Measurements from ENCODE around the gene ANKS1B.

ANKS1B gene

DNA sequence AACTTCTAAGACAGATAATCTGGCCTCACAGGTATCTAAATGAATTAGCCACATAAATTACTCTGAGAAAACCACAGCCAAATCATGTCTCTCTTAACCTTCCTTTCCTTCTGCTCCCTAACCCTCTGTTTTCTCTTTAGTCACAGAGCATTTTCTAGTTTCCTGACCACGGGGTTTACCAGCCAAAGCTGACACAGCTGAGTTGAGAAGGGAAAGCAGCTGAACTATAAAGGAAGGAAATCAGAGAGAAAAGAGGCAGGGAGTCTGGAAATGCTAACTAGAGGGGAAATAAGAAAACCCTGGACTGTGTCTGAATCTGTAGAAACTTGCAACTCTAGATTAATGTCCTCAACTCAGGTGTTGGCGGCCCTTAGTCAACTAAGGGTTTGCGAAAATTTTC, 24.4 kb downstream of the ANKS1B start:
- DNase-seq (ENCODE audit: low spot score) = no peak

DNA sequence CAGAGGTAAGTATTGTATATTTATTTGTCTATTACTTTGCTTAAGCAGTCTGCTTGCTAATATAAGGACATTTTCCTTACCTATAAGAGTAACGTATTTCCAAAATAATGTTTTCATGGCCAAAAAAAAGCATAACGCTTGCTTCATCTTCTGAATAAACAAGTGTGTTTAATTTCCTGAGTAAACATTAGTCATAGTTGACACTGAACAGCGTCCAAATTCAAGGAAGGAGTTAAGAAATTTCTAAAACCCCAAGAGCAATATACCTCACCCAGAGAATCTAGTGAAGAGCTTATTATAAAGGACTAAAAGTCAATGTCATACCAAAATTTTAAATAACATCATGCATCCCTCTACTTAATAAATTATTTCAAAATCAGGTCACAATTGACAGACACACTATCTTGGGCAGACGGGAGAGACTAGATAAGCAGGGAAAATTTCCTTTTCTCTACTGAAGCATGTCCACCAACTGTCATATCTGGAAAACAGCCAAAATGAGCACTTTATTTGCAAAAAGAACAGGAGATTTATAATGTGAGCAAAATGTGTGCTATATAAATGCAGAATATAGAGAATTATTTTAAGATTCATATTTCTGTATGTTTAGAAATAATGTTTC, 25.1 kb downstream of the ANKS1B start:
- no peak for DNase-seq (ENCODE audit: low spot score)

DNA sequence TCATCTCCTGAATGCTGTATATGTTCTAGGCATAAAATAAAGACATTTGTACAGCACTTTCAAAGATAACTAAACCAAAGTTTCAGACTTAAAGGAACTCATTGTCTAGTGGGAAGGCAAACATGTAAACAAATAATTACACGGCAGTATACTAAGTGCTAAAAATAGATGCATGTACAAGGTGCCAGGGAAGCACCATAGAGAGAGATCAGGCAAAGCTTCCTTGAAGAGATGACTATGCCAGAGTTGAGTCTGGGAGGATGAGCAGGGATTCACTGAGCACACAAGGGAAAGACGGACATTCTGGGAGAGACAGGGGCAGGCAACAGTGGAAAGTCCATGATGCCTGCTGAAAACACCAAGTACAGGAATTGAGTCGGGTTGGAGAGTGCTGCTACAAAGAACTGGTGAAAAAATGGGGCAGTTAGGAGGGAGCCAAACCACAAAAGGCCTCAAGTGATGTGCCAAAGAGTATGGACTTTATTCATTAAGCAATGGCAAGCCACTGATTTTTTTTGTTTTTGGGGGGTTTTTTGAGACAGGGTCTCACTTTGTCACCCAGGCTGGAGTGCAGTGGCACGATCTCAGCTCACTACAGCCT, 26.8 kb downstream of the ANKS1B start:
- DNase-seq (ENCODE audit: low spot score) = no peak

DNA sequence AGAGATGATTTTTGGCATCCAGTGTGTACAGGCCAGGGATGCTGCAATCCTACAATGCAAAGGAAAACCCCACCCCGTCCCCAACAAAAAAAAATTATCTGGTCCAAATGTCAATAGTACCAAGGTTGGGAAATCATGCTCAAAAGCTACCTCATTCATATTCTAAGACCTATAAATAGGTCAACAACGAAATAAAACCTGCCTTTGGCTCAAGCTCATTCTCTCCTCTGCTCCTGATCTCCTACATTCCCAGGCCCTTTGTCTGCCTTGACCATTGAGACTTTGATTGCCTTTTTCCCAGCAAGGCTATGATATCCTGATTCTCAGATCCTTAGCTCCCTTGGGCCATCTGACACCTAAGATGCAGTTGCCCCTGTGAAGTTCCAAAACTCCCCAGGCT, 30.0 kb downstream of the ANKS1B start:
- DNase-seq (ENCODE audit: low spot score) = no peak

DNA sequence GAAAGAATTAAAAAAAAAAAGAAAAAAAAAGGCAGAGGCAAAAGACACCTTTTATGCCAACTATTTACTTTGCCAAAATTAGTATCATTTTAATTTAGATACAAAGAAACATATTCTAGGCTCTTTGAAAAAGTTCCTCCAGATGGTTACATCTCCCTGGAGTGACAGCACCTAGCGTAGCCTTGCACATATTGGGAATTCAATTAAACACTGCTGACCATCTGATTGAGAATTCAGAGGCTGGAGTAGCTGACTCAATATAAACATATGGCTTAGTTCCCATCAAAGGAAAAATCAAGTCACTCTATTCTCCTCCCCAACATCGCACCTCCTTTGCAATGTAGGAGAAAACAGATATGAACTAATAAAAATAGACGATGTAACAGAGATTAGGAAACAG, 36.4 kb downstream of the ANKS1B start:
- DNase-seq (ENCODE audit: low spot score) = no peak

DNA sequence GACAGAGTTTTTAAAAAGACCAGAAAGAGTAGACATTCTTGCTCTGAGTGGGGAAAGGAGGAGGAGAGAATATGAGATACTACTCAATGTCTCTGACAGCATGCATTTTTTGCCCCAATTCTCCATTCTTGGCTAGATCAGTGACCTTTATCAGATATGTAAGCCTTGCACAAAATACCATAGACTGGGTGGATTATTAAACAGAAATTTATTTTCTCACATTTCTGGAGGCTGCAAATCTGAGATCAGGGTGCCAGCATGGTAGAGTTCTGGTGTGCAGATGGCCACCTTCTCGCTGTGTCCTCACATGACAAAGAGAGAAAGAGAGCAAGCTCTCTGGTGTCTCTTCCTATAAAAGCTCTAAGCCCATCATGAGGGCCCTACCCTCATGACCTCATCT, 38.6 kb downstream of the ANKS1B start:
- DNase-seq (ENCODE audit: low spot score) = no peak

DNA sequence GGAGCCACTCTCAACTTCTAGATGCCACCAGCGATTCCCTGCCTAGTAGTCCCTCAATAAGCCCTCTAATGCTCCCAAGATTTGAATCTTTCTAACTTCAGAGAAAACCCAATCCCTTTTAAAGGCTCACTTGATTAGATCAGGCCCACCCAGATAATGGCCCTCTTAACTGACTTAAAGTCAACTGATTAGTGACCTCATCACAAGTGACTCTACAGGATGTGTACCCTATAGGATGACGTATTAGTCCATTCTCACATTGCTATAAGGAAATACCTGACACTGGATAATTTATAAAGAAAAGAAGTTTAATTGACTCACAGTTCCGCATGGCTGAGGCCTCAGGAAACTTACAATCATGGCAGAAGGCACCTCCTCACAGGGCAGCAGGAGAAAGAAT, 49.1 kb downstream of the ANKS1B start:
- DNase-seq (ENCODE audit: low spot score) = no peak

DNA sequence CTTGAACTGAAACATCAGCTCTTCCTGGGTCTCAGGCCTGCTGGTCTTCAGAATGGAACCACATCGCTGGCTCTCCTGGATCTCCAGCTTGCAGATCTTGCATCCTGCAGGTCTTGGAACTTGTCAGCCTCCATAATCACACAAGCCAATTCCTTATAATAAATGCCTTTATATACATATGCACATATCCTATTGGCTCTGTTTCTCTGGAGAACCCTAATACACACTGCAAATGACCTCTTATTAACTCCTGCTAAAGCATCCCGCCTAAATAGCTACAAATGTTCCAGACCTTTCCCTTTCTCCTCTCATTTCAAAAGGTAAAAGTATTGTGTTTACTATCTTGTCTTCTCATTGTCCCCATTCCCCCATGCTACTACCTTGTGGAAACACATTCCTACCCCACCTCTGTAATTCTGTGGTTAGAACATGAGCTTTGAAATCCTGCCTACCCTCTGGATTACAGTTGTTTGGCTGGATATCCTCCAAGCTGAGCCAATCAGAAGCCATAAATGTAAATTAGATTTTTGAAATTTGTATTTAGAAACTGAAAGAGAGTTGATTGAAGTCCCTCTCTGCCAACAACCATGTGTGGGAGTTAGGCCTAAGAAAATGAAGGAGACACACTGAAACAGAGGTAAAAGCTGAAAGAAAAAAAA, 58.1 kb downstream of the ANKS1B start:
- no peak for DNase-seq (ENCODE audit: low spot score)

DNA sequence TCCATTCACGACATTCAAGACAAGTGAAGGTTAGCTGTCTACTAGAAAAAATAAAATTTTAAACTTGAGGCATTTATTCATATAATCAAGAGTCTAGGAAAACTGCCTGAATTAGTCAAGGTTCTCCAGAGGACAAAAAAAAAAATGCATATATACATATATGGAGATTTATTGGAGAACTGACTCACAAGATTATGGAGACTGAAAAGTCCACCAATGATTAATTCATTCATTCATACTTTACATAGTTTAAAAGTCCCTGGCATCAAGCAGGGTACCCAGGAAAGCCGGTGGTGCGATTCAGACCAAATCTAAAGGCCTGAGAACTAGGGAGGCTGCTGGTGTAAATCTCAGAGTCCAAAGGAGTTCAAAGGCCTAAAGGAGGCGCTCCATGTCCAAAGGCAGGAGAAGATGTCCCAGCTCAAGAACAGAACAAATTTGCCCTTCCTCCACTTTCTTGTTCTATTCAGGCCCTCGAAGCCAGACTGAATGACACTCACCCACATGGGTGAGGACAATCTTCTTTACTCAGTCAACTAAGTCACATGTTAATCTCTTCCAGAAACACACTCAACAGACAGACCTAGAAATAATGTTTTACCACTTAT, 64.3 kb downstream of the ANKS1B start:
- DNase-seq (ENCODE audit: low spot score) = no peak

DNA sequence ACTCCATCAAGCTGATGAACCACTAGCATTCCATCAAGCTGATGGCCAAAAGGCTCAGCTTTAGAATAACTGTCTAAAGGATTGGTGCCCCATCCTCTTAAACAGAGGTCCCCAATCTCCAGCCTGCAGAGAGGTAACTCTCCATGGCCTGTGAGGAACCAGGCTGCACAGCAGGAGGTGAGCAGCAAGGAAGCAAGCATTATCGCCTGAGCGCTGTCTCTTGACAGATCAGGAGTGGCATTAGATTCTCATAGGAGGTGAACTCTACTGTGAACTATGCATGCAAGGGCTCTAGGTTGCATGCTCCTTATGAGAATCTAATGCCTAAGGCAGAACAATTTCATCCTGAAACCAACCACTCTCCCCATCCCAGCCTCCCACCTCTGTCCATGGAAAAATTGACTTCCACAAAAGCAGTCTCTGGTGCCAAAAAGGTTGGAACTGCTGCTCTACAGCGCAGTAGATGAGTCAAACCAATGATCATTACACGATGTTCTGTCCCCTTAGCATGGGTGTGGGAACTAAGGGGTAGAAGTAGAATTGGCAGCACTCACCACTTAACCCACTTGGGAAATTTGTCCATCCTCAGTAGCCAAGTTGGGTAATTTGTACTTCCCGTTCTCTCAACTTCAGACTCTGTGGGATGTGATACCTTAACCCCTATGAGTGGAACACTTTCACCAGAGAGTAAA, 66.9 kb downstream of the ANKS1B start:
- no peak for DNase-seq (ENCODE audit: low spot score)

DNA sequence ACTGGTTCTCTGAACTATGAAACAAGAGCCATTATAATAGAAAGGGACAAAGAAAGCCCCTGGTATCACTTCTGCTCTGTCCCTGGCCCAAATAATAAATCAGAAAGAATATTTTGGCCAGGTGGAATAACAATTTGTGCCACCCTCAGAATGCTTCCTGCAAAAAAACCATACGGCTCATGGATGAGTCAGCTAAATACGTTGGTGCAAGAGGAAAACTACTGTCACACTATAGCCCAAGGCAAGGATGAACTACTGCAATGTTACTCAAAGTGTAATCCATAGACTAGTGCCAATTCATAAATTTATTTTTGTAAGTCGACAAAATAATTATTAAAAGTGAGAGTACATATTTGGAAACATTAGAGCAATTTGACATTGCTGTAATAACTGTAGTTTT, 68.2 kb downstream of the ANKS1B start:
- DNase-seq (ENCODE audit: low spot score) = no peak

DNA sequence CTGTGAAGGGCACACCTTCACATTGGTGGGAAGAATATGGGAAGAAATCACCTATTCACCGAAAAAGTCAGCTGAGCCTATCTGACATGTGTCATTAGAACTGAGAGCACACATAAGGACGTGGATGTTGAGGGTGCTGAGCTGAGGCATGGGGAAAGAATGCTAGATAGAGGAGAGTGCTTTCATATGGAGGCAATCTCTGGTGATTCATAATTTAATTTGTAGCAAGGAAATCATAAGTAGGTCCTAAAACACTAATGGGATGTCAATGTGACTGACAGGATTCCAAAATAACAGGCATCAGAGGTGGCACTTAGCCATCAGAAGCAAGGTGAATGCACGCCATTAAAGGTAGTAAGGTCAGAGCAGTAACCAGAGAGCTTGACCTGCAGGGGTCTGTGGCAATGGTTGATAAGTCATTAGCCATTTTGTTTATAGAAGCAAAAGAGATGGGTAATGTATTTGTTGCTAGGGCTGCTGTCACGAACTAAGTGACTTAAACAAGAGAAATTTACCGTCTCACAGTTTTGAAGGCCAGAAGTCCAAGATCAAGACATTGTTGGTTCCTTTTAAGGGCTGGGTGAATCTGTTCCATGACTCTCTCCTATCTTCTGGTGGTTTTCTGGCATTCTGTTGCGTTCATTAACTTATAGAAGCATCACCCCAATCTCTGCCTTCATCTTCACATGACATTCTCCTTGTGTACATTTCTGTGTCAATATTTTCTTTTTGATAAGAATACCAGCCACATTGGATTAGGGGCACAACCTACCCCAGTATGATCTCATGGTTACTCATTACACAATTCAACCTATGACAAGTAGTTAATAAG, 69.3 kb downstream of the ANKS1B start:
- no peak for DNase-seq (ENCODE audit: low spot score)

DNA sequence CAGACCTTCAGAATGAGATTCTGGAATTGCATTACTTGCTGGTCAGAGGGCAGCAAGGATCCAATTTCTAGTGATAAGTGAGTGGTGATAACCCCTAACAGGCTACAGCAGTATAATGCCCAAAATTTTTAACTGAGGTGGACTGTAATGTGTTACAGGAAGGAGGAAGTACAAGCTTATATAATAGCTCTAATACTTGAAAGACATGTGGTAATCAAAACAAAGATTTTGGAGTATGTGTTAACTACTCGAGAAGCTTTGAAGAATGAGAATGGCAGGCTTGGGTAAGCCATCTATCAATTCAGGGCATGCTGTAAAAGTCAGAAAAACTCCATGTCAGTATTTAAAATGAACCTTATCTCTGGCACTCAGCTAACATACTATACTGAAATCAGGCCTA, 70.5 kb downstream of the ANKS1B start:
- DNase-seq (ENCODE audit: low spot score) = no peak

DNA sequence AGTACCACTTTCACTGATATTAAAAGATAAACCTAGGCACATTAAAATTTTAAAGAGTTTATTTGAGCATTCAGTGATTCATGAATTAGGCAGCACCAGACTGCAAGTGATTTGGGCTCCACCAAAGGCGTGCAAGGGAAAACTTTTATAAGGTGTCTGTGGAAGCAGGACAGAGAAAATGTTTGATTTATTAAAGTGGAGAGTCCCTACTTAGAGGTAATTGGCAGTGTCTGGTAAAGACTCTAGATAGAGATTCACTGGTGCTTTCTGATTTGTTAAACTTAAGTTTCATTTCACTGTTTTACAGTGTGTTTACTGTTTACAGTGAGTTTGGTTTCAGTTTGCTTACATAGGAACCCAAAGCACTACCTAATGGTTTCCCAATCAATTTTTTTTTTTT, 72.8 kb downstream of the ANKS1B start:
- DNase-seq (ENCODE audit: low spot score) = no peak

DNA sequence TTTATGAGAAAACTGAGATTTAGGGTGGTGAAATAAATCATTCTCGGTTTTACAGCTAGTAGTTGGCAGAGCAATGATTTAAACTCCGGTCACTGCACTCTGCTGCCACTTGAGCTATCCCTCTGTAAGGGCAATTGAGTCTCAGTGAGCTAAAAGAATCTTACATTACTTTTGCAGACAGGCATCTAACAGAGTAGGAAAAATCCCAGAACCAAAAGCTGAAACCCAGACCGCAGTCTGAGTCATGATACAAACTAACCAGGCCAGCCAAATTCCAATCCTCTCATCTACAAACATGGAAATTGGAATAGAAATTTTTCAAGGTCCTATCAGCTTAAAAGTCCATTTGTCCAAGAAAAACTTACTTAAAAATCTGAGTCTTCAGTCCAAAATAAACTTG, 73.7 kb downstream of the ANKS1B start:
- DNase-seq (ENCODE audit: low spot score) = no peak

DNA sequence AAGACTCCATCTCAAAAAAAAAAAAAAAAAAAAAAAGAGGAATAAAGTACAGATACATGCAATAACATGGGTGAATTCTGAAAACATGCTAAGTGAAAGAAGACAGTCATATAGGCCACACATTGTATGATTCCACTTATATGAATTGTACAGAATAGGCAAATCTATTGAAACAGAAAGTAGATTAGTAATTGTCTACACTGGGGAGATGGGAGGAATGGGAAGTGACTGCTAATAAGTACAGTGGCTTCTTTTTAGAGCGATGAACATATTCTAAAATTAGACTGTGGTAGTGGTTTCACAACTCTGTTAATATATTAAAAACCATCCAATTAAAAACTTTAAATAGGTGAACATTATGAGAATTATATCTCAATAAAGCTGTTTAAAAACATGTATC, 74.4 kb downstream of the ANKS1B start:
- no peak for DNase-seq (ENCODE audit: low spot score)

DNA sequence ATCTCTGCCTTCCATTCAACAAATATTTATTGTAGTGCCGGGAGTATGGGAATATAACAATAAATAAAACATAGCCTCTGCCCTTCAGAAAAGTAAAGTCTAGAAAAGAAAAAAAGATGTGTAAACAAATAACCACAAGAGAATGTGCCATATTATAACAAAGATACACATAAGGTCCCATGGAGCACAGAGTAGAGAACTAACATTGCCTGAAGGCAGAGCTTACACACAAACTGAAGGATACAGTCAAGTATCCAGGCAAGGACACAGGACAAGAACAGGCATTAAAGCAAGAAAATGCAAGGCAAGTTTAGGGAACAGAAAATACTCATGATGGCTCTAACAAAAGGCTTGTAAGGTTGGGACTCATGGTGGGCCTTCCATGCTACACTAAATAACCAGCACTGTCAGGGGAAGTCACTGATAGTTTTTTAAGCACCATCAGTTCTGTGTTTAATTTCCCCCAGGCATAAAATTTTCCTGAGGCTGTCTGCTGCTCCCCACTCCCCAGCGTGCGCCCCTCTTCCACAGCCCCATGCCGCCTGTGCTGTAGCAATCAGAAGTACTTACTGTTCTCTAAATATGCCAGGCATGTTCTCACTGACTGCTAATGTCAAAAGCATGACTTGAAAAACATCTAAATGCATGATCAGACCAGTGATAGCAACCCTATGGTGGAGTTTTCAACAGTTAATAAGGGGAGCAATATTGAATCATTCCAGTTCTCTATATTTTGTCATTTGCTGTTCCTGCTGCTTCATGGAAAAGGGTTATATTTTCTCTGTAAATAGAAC, 77.8 kb downstream of the ANKS1B start:
- DNase-seq (ENCODE audit: low spot score) = no peak

DNA sequence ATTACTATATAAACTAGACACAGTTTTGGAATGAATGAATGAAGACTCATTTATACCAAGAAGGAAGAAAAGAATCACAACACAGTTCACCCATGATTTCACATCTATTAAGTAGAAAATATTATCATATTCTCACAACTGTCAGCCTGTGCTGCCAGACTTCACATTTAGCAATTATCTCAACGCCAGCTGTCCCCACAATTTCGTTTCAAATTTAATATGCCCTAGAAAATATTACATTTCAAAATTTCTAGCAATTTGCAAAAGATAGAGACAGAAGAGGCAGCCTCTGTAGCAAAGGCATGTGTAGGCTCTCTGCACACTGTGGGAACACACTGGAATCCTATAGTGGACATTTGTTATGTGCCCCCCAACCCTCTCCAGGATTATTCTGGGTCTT, 83.6 kb downstream of the ANKS1B start:
- DNase-seq (ENCODE audit: low spot score) = no peak

DNA sequence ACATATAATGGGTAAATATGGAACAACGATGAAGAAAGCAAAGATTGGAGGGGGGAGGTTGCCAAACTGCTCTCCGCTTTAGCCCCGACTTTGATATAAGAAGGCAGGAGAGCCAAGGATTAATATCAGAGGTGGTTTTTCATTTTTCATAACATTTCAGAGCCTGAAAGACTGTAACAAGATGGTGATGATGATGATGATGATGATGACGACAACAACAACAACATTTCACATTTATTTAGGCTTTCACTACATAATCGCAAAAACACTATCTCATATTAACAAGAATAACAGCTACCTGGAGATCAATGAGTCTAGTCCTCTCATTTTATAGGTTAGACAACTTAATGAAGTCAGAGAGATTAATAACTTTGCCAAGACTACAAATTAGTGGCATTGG, 86.1 kb downstream of the ANKS1B start:
- DNase-seq (ENCODE audit: low spot score) = no peak

DNA sequence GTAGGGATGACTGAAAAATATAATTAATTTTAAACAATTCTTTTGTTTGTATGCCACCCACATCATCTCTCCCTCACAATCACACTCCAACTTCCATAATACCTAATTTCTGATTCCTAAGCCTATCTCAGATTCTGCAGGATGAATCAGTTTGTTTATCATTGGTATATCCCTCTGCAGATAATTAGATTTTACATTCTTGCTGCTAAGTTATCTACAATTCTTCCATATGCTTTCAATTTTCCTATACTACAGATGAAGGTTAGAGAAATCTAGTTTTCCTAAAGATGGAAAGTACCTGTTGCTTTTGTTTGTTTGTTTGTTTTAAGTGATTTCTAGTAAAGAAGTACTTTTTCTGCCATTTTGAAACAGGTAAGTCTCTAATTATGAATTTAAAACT, 105.3 kb downstream of the ANKS1B start:
- DNase-seq (ENCODE audit: low spot score) = no peak

DNA sequence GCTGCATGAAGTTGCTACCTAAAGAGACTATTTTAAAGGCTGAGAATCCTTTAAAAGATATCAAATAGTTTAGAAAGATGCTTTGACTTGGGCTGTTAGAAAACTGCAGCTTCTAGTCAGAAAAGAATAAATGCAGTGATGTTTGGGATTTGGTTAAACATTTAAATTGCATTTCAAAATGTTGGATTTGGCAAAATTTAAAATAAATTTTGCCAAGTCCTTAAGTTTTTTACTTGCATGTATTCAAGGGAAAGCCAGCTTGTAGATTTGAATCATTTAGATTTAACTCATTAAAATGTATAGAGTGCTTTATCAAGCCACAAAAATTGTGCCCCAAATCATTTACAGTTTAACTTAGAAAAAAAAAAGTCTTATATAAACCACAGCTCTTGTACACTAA, 109.7 kb downstream of the ANKS1B start:
- no peak for DNase-seq (ENCODE audit: low spot score)

Data from germinal center (tissue), 1 donor.